HepG2 (cell line): ENCODE measurements around the gene SCAND1. TPM values are rescaled to one million over a fixed set of nuclear protein-coding genes. Genes with fewer than 3 reads are reported as not detected.
A peak's percentile ranks its signal among the peaks of the same experiment; 100 is the strongest.

ENCODE experiments used
- ATAC-seq: fragments of 200-7000 bp; cut with Tn5 transposase; 3 replicates; pipeline ENCODE4 v1.9.1; 2020; ENCODE audit warnings: mild to moderate bottlenecking, moderate library complexity
- BruUV-seq: library from RNA; stranded (reverse); fragments of 400-500 nt; replicated peaks from 2 replicates; lab custom pipeline; 2021; lab: Mats Ljungman, UMichigan
- CTCF ChIA-PET: fragments of 300-600 bp; formaldehyde crosslinking; extraction: SDS; loops from one replicate; lab custom pipeline; 2021; ENCODE audit warnings: low total read pairs, inconsistent platforms, low intra/inter-chr PET ratio; lab: Yijun Ruan, JAX
- POLR2A ChIA-PET: fragments of 350-600 bp; sonication (Branson Sonifier 250); formaldehyde crosslinking; loops from one replicate; lab custom pipeline; 2020; ENCODE audit warnings: antibody characterized with exemption, inconsistent platforms; lab: Yijun Ruan, JAX
- DNase-seq: peaks from one replicate; pipeline ENCODE4 v3.0.0-alpha.2; 2015; ENCODE audit warnings: low spot score
- FAIRE-seq: peaks from 3 replicates; lab custom pipeline; 2011; peaks lifted over from hg19 to GRCh38; lab: Jason Lieb, UNC
- H2AFZ ChIP-seq: one replicate; pipeline ENCODE4 v1.6.1; 2011; ENCODE audit warnings: low read length, inconsistent platforms
- H3K27ac ChIP-seq: fragments of 300-600 bp; 3 replicates; pipeline ENCODE4 v1.8.0; 2011; ENCODE audit warnings: mixed run types, mild to moderate bottlenecking, mixed read lengths, low read length, inconsistent platforms; ENCODE audit not compliant: insufficient read depth; ENCODE audit errors: extremely low read length
- H3K27me3 ChIP-seq, 2 experiments: fragments of 200-600 bp in 1 of 2; 2 replicates in 1 of 2; 3 replicates in 1 of 2; pipeline versions ENCODE4 v1.6.0 to v1.8.0; 2011; ENCODE audit warnings: low read length in 2 of 2, mild to moderate bottlenecking in 2 of 2, moderate library complexity in 2 of 2, inconsistent platforms in 1 of 2; ENCODE audit not compliant: insufficient read depth in 2 of 2, control insufficient read depth in 1 of 2
- H3K36me3 ChIP-seq, 2 experiments: fragments of 200-600 bp in 1 of 2; replicated peaks in 1 of 2; 2 replicates in 1 of 2; 3 replicates in 1 of 2; pipeline versions ENCODE4 v1.5.1 to v1.8.0; 2011; ENCODE audit warnings: low read length in 2 of 2, inconsistent platforms in 1 of 2; ENCODE audit not compliant: insufficient read depth in 2 of 2, control insufficient read depth in 1 of 2
- H3K4me1 ChIP-seq: 2 replicates; pipeline ENCODE4 v1.5.1; 2012; ENCODE audit warnings: low read length, inconsistent platforms; ENCODE audit not compliant: insufficient read depth
- H3K4me2 ChIP-seq: 2 replicates; pipeline ENCODE4 v1.6.0; 2011; ENCODE audit warnings: low read depth, low read length, inconsistent platforms
- H3K4me3 ChIP-seq, 3 experiments: fragments of 200-600 bp in 1 of 3; sonication (generic), shearing (Covaris generic) in 1 of 3; replicated peaks in 1 of 3; 2 replicates each; pipeline ENCODE4 v1.5.1; 2011 to 2016; ENCODE audit warnings: low read length in 3 of 3, inconsistent platforms in 2 of 3, low read depth in 2 of 3, mild to moderate bottlenecking in 2 of 3, control low read depth in 1 of 3, mixed read lengths in 1 of 3; ENCODE audit not compliant: insufficient read depth in 1 of 3
- H3K79me2 ChIP-seq: one replicate; pipeline ENCODE4 v1.6.1; 2011; ENCODE audit warnings: low read length, inconsistent platforms; ENCODE audit not compliant: insufficient read depth
- H3K9ac ChIP-seq: 2 replicates; pipeline ENCODE4 v1.6.0; 2011; ENCODE audit warnings: mild to moderate bottlenecking, low read depth, low read length, inconsistent platforms; ENCODE audit not compliant: insufficient read depth
- H3K9me3 ChIP-seq: 2 replicates; pipeline ENCODE4 v1.5.1; 2012; ENCODE audit warnings: mild to moderate bottlenecking, low read length
- H4K20me1 ChIP-seq: 2 replicates; pipeline ENCODE4 v1.6.0; 2011; ENCODE audit warnings: inconsistent platforms, mild to moderate bottlenecking, low read length, moderate library complexity; ENCODE audit not compliant: insufficient read depth
- WGBS: methylation state at CpG from one replicate; pipeline ENCODE4 v1.1.6; 2017; ENCODE audit warnings: low lambda C conversion rate; 5-methylcytosine and 5-hydroxymethylcytosine counted together
- in situ Hi-C: cut with HindIII; loops from 2 replicates; pipeline ENCODE4 v1.10.0; 2017; ENCODE audit warnings: low pct_unique_long_range_greater_than_20kb; ENCODE audit not compliant: extremely low pct_ligation_motif_present
- intact Hi-C: fragments of 100-400 bp; cut with micrococcal nuclease; formaldehyde crosslinking; loops from one replicate; pipeline ENCODE4 v1.10.0; 2022; ENCODE audit not compliant: unreplicated experiment
- polyA plus RNA-seq, 8 experiments: library from polyadenylated mRNA; depleted of rRNA in 3 of 8; stranded (reverse) in 7 of 8; unstranded in 1 of 8; fragments of >200 nt; fragmentation: Illumina TruSeq in 4 of 8; extraction: Trizol in 4 of 8; gene quantifications; 2 replicates each; pipeline versions ENCODE4 v1.2.1 to v1.2.3, GENCODE V29; 2011 to 2016; ENCODE audit warnings: low read depth in 4 of 8, missing spikeins in 1 of 8, mixed read lengths in 1 of 8; ENCODE audit not compliant: insufficient read depth in 1 of 8
- total RNA-seq, 5 experiments: library from RNA; depleted of rRNA; stranded (reverse); fragments of >200 nt; fragmentation: Illumina TruSeq; extraction: Trizol; gene quantifications; 2 replicates each; pipeline ENCODE4 v1.2.3, GENCODE V29; 2016; ENCODE audit warnings: low read depth in 1 of 5
- TF ChIP-seq, protein P1 (sequence below): fragments of 450-650 bp; IDR thresholded peaks from 2 replicates; pipeline ENCODE4 v1.6.1; 2016
- TF ChIP-seq, protein P2 (sequence below), 2 experiments: sonication (generic) in 1 of 2; formaldehyde crosslinking in 1 of 2; IDR thresholded peaks; 2 replicates each; pipeline versions ENCODE4 v1.5.1 to v1.6.1; 2011 to 2020; ENCODE audit warnings: borderline replicate concordance in 1 of 2, low read depth in 1 of 2, low read length in 1 of 2, mild to moderate bottlenecking in 1 of 2, missing genetic modification reagents in 1 of 2, moderate library complexity in 1 of 2

Gene SCAND1
- total and polyA plus RNA-seq, 2 of the 13 experiments (the other 11 are each of a cell fraction or from before 2014, with no cell fraction given): 19.3 to 109 TPM

DNA sequence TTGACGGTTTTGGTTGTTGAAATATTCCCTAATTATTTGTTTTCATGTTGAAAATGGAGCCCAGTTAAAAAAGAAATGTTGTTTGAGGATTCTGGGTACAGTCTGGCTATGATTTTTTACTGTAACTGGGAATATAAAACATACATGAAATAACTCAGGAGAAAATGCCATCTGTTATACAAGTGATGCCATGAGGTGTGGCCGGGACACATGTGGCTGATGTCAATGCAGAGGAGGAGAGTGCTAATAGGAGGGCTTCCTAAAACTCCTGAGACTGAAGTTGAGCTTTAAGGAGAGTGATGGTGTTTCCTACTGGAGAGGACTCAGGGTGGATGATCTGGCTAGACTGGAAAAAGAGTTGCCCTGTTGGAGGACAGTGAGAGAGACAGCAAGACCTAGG is 12.7 kb downstream of the SCAND1 start:
- no peak for FAIRE-seq
- POLR2A ChIA-PET: interaction anchor here (3.0 kb wide), 1 partner anchor 13 kb away, joined by 15 read pairs; the partner anchor contains the start of gene SCAND1
- in situ Hi-C loops: no loop called here

More for the DNA sequence above, 12.7 kb downstream of the SCAND1 start:
- Histone ChIP-seq H3K79me2 (no peaks in the 10 kb centered on the region), H3K27me3 (no peaks in the 10 kb centered on the region), H2AFZ (no peak overlapping the region), H4K20me1 (no peaks in the 10 kb centered on the region), H3K4me3 (no peak overlapping the region), H3K36me3 (peaks cover 29 to 51% of the 10 kb centered on the region in 2 experiments; a peak in 4 of 5 replicates), H3K9ac (no peak overlapping the region), H3K9me3 (no peaks in the 10 kb centered on the region), H3K4me1 (no peaks in the 10 kb centered on the region), H3K4me2 (no peak overlapping the region), H3K27ac (no peak overlapping the region)
- TF ChIP-seq, protein P1, sequence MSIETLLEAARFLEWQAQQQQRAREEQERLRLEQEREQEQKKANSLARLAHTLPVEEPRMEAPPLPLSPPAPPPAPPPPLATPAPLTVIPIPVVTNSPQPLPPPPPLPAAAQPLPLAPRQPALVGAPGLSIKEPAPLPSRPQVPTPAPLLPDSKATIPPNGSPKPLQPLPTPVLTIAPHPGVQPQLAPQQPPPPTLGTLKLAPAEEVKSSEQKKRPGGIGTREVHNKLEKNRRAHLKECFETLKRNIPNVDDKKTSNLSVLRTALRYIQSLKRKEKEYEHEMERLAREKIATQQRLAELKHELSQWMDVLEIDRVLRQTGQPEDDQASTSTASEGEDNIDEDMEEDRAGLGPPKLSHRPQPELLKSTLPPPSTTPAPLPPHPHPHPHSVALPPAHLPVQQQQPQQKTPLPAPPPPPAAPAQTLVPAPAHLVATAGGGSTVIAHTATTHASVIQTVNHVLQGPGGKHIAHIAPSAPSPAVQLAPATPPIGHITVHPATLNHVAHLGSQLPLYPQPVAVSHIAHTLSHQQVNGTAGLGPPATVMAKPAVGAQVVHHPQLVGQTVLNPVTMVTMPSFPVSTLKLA: peak; percentile 90
- TF ChIP-seq, protein P2, sequence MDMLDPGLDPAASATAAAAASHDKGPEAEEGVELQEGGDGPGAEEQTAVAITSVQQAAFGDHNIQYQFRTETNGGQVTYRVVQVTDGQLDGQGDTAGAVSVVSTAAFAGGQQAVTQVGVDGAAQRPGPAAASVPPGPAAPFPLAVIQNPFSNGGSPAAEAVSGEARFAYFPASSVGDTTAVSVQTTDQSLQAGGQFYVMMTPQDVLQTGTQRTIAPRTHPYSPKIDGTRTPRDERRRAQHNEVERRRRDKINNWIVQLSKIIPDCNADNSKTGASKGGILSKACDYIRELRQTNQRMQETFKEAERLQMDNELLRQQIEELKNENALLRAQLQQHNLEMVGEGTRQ (IDR thresholded peaks at IDR 0.05; ENCODE audit: low read depth, low read length): no peak
- TF ChIP-seq, protein P2 (CRISPR knock-in tag; IDR thresholded peaks at IDR 0.05; ENCODE audit: borderline replicate concordance): no peak
- DNase-seq: no peak
- no TSS peak for BruUV-seq
- no peak for ATAC-seq
- 96% methylated on average over 2 of the region's 2 CpGs for WGBS
- intact Hi-C loops: no loop called here
- CTCF ChIA-PET: no interaction called here
